AG10803 (cell line): Measurements from ENCODE around the gene SMOC1.

Source experiments
- DNase-seq: peaks from one replicate; pipeline ENCODE4 v3.0.0; 2010; ENCODE audit warnings: low read depth
- H3K4me3 ChIP-seq: 2 replicates; pipeline ENCODE4 v1.5.1; 2011; ENCODE audit warnings: mild to moderate bottlenecking, low read length, control low read depth
- TF ChIP-seq, protein P1 (sequence below): conservative IDR thresholded peaks from 2 replicates; pipeline ENCODE4 v1.5.1; 2011; ENCODE audit warnings: mild to moderate bottlenecking, low read length, control low read depth, inconsistent platforms

The SMOC1 gene

DNA sequence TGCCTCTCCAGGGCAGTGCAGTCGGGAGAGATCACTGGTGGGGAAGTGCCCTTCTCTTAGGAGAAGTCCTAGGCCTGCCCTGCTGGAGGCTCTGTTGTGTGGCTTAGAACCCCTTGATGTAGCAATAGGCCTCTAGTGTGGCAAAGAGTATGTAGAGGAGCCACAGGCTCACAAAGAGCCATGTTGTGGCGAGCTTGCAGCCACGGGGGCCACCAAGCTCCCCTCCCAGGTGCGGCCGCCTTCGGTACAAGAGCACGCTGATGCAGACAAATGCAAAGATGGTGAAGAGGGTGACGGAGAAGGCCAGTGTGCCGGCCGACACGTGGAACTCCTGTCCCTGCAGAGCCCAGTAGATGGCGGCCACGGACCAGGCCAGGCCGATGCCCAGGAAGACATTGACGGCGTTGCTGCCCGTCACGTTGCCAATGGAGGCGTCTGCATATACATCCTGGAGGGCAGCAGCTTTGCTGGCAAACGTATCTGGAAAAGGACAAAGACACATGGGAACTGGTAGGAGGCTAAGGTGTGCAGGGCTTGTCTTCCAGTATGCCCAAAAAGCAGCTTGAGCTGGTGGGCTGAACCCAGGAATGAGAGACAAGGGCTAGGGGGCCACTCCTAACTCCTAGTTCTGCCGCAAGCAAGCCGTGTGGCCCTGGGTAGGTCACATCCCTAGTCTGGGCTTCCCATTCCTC lies 166.8 kb downstream of the SMOC1 start:
- H3K4me3 ChIP-seq = no peak overlapping the region
- peak; percentile 43 for DNase-seq
- TF ChIP-seq, protein P1, sequence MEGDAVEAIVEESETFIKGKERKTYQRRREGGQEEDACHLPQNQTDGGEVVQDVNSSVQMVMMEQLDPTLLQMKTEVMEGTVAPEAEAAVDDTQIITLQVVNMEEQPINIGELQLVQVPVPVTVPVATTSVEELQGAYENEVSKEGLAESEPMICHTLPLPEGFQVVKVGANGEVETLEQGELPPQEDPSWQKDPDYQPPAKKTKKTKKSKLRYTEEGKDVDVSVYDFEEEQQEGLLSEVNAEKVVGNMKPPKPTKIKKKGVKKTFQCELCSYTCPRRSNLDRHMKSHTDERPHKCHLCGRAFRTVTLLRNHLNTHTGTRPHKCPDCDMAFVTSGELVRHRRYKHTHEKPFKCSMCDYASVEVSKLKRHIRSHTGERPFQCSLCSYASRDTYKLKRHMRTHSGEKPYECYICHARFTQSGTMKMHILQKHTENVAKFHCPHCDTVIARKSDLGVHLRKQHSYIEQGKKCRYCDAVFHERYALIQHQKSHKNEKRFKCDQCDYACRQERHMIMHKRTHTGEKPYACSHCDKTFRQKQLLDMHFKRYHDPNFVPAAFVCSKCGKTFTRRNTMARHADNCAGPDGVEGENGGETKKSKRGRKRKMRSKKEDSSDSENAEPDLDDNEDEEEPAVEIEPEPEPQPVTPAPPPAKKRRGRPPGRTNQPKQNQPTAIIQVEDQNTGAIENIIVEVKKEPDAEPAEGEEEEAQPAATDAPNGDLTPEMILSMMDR = peak; percentile 61

DNA sequence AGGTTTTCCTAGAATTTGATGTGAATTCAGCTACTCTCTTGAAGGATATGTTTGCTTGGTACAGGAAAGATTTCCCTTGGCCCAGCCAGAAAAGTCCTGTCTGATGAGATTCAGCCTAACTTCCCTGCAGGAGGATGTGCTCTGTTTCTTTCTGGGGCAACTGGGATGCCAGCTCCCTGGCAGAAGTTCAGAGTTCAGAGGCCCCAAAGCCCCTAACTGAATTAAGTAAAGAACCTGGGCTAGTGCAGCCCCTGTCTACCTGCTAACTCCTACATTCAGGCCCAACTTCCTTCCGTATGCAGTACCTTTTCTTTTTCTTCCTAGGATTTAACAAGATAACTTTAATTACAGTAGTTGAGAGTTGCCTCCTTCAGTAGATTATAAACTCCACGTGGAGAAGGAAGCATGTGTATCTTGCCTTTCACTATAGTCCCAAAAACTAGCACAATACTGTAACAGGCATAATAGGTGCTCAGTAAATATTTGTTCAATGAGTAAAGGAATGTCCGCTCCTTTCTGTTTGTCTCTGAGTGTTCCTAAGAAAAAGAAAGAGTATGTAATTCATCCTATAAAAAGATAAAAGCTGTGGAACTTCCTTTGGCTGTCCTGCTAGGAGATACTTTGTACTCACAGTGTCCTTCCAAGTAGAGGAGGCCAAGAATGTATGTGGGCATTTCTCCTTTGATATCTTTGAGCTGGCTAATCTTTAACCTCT lies 168.5 kb downstream of the SMOC1 start:
- no peak overlapping the region for H3K4me3 ChIP-seq
- DNase-seq = no peak
- TF ChIP-seq, protein P1 = no peak

DNA sequence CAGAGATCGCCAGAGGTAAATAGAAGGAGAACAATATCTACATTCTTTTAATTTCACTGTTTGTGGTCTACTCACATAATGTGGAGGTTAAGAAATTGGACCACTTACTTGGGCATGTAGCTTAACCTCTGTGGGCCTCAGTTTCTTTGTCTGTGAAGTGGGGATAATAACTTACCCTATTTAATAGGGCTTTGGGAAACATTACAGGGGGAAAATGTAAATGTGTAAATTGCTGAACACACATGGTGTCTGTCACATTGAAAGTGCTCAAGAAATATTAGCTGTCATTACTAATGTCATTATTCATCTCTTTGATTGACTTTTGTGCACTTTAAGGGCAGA lies 169.1 kb downstream of the SMOC1 start:
- TF ChIP-seq, protein P1 = no peak
- DNase-seq = no peak
- no peak overlapping the region for H3K4me3 ChIP-seq

DNA sequence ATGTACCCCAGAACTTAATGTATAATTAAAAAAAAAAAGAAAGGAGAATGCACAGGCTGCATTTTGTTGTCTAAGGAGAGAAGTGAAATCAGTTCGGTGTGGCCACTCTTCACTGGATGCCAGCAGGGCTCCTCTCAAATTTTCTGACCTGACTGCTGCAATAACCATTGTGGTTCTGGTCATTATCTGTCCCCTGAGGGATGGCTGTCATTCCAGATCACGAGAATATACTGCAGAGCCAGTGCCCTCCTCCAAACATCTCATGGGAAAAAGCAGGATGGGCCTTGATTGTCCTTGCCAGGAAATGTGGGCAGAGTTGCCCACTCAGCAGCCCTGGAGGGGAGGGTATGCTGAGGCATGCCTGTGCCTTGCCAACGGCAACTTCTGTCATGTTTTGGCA lies 170.4 kb downstream of the SMOC1 start:
- TF ChIP-seq, protein P1 = no peak
- H3K4me3 ChIP-seq = no peak overlapping the region
- DNase-seq = no peak

DNA sequence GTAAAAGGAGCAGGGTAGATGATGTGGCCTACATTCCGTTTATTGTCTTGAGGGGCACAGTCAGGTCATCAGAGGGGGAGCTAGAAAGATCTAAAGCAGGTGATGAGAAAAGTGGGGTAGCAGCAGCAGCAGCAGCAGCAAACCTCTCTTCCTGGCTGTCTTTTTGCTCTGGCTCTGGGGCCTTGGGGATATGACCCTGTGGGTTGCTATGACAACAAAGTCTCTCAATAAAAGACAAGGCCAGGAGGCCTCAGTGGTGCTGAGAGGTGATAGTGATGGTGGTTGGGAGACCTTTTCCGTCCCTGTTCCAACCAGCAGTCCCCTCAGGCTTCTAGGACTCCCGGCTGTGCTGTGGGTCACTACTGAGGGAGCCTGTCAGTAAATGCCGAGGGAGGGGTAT lies 170.9 kb downstream of the SMOC1 start:
- DNase-seq = no peak
- TF ChIP-seq, protein P1 = no peak
- H3K4me3 ChIP-seq = no peak overlapping the region

DNA sequence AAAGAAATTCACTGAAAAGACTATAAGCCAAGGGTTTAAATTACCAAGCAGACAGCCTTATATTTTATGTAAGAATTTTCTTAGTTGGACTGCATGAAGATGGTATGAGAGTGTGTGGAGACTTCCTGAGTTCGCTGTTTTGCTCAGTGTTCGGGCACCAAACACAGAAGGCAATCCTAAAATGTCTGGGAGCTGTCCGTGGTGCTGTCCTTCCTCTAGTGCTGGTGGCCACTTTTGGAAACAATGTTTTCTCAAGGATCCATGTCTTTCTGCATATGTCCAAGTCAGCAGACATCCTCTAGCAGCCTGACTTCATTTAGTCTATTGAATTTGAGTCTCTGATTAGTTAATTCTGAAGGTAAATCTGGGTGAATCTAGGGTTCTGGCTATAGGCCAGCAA lies 173.8 kb downstream of the SMOC1 start:
- H3K4me3 ChIP-seq = no peak overlapping the region
- peak; percentile 2 for DNase-seq
- TF ChIP-seq, protein P1 = no peak

DNA sequence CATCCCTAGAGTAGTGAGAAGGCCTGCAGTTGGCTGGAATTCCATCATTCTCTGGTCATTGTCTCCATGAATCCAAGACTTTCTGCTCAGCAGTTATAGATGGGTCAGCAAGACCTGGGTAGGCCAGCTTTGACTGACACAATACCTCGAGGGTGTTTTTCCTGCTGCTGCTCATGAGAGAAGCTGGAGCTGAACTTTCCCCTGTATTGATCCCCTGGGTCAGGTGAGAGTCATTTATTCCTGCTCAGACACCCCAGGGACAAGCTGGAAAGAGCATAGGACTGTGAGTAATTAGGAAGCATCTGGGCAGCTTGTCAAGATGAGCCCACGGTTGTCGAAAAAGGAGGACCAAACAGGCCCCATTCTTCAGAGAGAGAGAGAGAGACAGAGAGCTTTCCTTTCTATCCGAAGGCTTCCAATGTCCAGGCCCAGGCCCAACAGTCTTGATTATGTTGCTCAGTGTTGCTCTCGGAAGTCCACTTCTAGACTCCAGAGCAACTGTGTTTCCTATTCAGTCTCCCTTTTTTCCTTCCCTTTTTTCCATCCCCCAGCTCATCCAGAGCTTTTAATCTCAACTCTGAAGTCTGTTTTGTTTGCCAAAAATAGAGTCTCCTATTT lies 178.4 kb downstream of the SMOC1 start:
- TF ChIP-seq, protein P1 = no peak
- H3K4me3 ChIP-seq = no peak overlapping the region
- DNase-seq = no peak
